Measurements from ENCODE around the gene ZNRF3.
A peak's percentile ranks its signal among the peaks of the same experiment; 100 is the strongest.
"Not testable (repeated sequence)": the region's sequence is repeated elsewhere in the genome, so short reads cannot be mapped to it uniquely, and the experiment has no call there.

ZNRF3 gene

GRCh38 chr22:28882878-28883656 is at the start of gene ZNRF3:
ZNRF3 (plus strand) TSS chr22:28883572; CDS start chr22:28883767, 195 bp downstream.
- peak; percentile 72 for DNase-seq (ENCODE audit: low read depth)

DNA sequence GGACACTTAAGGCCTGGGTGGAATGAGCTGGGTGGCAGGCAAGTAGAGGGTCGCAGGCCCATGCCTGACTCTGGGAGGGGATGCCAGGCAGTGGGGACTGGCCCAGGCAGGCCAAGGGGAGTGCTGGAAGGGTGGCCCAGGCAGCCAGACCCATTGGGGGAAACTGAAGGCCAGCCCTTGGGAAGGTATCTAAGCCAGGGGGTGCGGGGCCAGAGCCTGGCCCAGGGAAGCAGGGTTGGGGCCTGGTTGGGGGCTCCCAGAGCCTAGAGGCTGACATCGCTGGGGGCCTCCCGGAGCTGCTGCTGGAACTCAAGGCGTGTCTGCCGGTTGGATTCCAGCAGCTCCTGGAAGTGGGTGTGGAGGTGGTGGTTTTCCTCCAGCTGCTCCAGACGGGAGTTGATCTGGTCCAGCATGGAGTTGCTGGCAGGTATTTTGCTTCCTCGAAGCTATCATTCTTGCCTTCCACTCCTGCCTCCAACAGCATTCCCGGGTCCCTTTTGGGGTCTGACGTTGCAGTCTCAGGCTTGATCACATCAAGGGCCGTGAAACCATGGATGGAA is 47.7 kb upstream of the ZNRF3 start:
- DNase-seq (ENCODE audit: low read depth) = no peak

- no peak for DNase-seq (ENCODE audit: low read depth)
Measured at GRCh38 chr22:28837640-28838039, 45.7 kb upstream of the ZNRF3 start.

- no peak for DNase-seq (ENCODE audit: low read depth)
Measured at GRCh38 chr22:28838971-28839370, 44.4 kb upstream of the ZNRF3 start.

DNA sequence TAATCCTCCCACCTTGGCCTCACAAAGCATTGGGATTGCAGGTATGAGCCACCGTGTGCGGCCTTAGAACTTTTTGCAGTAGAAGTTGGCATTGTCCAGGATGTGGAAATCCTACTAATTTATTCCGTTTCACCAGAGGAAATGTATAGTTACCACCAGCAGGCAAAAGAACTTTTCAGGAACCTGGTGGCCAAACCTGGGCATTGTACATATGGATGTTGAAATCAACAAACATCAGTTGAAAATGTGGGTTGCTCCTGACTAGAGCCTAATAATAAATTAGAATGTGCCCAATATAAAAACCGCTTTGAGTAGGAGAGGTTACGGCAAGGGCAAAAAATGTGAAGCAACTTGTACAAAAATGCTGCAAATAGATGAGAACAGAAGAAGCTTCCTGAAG is 42.3 kb upstream of the ZNRF3 start:
- no peak for DNase-seq (ENCODE audit: low read depth)

GRCh38 chr22:28843633-28844032 is 39.7 kb upstream of the ZNRF3 start:
- DNase-seq (ENCODE audit: low read depth) = no peak

- DNase-seq (ENCODE audit: low read depth) = not testable (repeated sequence)
Measured at GRCh38 chr22:28844277-28844676, 39.1 kb upstream of the ZNRF3 start.

DNA sequence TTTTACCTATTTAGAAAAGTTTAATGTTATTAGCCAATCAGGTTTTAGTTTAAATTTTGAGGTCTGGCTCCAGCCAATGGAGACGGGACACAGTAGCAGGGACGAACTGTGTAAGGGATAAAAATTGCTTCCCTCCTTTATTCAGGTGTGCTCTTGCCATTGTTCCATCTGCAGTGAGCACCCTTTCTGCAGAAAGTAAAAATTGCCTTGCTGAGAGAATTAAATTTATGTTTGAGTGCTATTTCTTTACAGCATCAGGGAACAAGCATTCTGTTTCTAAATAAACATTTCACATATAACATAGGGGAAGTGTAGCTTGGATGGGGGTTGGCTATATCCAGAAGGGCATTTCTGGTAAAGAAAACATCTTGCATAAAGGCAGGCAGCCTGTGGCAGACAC is 36.4 kb upstream of the ZNRF3 start:
- DNase-seq (ENCODE audit: low read depth) = no peak

DNA sequence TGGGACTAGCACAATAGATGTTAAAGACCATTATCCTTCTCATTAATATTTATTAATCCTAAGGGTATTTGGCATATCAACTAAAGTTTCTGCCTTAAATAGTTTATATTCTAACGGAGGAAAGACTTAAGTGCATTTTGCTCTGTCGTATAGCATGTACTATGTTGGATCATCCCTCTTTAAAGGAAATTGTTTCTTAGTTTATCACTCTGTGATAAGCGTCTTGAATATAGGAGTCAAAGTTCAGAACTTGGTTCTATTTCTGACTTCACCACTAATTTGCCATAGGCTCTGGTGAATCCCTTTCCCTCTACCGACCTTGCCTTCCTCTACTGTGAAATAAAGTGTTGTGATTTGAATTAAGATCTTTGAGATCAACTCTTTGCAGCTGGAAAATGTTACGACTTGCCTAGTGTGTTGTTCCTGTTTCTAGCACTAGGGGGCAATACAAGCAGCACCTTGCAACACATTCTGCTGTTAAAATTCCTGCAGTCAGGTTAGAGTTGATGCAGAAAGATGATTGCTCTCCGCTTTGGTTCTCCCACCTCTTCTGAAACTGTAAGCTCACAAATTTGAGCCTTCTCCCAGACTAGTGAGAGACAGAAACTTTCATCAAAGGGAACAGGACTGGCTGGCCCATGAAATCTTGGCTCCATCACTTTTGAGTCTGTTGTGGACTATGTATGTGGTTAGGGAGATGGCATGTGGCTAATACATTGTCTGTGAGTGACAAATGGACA is 27.8 kb upstream of the ZNRF3 start:
- peak; percentile 62 for DNase-seq (ENCODE audit: low read depth)

GRCh38 chr22:28856095-28856455 is 27.3 kb upstream of the ZNRF3 start:
- DNase-seq (ENCODE audit: low read depth) = no peak

GRCh38 chr22:28857288-28857687 is 26.1 kb upstream of the ZNRF3 start:
- DNase-seq (ENCODE audit: low read depth) = no peak

- DNase-seq (ENCODE audit: low read depth) = no peak
Measured at GRCh38 chr22:28864878-28865596, 18.3 kb upstream of the ZNRF3 start.

GRCh38 chr22:28867191-28867590 is 16.2 kb upstream of the ZNRF3 start:
- no peak for DNase-seq (ENCODE audit: low read depth)

- DNase-seq (ENCODE audit: low read depth) = not testable (repeated sequence)
Measured at GRCh38 chr22:28868389-28868788, 15.0 kb upstream of the ZNRF3 start.

GRCh38 chr22:28869736-28870135 is 13.6 kb upstream of the ZNRF3 start:
- DNase-seq (ENCODE audit: low read depth) = no peak

GRCh38 chr22:28873183-28873963 is 10.0 kb upstream of the ZNRF3 start:
- no peak for DNase-seq (ENCODE audit: low read depth)

GRCh38 chr22:28874061-28874460 is 9.3 kb upstream of the ZNRF3 start:
- DNase-seq (ENCODE audit: low read depth) = no peak

- no peak for DNase-seq (ENCODE audit: low read depth)
Measured at GRCh38 chr22:28874811-28875320, 8.5 kb upstream of the ZNRF3 start.

DNA sequence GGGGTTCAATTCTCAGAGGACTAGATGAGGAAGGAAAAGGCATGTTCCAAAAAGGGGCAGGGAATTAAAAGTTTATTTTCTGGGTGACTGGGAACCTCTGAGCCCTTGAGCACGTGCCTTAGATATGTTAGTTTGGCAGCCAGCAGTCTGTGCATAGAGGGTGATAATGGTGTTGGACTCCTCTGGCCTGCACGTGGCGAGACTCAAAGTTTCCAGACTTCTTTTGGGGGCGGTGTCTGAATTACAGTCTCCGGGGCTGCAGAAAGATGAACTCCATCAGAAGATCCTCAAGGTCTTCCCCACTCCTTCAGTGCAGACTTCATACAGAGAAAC is 861 bp upstream of the ZNRF3 start:
- no peak for DNase-seq (ENCODE audit: low read depth)

DNA sequence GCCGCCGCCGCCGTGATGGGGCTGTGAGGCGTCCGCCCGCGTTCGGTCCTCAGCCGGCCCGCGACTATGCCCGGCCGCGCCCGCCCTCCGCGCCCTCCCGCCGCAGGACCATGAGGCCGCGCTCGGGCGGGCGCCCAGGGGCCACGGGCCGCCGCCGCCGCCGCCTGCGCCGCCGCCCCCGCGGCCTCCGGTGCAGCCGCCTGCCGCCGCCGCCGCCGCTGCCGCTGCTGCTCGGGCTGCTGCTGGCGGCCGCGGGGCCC is 215 bp downstream of the ZNRF3 start:
- DNase-seq (ENCODE audit: low read depth) = no peak

GRCh38 chr22:28883917-28884746 is 760 bp downstream of the ZNRF3 start:
- DNase-seq (ENCODE audit: low read depth) = no peak

All from CMK (cell line).